GM12878 (cell line): ENCODE data around the gene ILKAP. TPM values are rescaled to one million over a fixed set of nuclear protein-coding genes. Genes with fewer than 3 reads are reported as not detected.

ENCODE experiments used
- BACH1 ChIP-seq: fragments of 450-650 bp; IDR thresholded peaks from 2 replicates; pipeline ENCODE4 v1.6.1; 2017; ENCODE audit warnings: mild to moderate bottlenecking, borderline replicate concordance
- BCL11A ChIP-seq: IDR thresholded peaks from 2 replicates; pipeline ENCODE4 v1.6.1; 2011; ENCODE audit warnings: low read depth, low read length
- CBFB ChIP-seq: IDR thresholded peaks from 2 replicates; pipeline ENCODE4 v1.6.1; 2016; ENCODE audit warnings: antibody characterized with exemption, low read depth
- CBX5 ChIP-seq: sonication (generic); IDR thresholded peaks from 2 replicates; pipeline ENCODE4 v1.6.1; 2016; ENCODE audit warnings: low read depth, moderate library complexity, mild to moderate bottlenecking, inconsistent platforms
- CHD4 ChIP-seq: fragments of 200-600 bp; sonication (generic); IDR thresholded peaks from 2 replicates; pipeline ENCODE4 v1.6.1; 2016; ENCODE audit warnings: mild to moderate bottlenecking
- CTCF ChIP-seq, 3 experiments: IDR thresholded peaks in 2 of 3; conservative IDR thresholded peaks in 1 of 3; 2 replicates each; pipeline ENCODE4 v1.5.1; 2011; ENCODE audit warnings: low read depth in 3 of 3, low read length in 3 of 3, mild to moderate bottlenecking in 3 of 3, control low read depth in 2 of 3, moderate library complexity in 2 of 3, inconsistent platforms in 1 of 3, mixed read lengths in 1 of 3; ENCODE audit not compliant: control insufficient read depth in 2 of 3, insufficient read depth in 1 of 3; ENCODE audit errors: extremely low read depth in 1 of 3
- KDM1A ChIP-seq: fragments of 200-600 bp; sonication (generic); IDR thresholded peaks from 2 replicates; pipeline ENCODE4 v1.6.1; 2016; ENCODE audit warnings: borderline replicate concordance
- MYB ChIP-seq: fragments of 150-350 bp; IDR thresholded peaks from 2 replicates; pipeline ENCODE4 v1.6.1; 2014; ENCODE audit warnings: mild to moderate bottlenecking, low read depth, low read length, borderline replicate concordance
- NFIC ChIP-seq: IDR thresholded peaks from 2 replicates; pipeline ENCODE4 v1.6.1; 2012; ENCODE audit warnings: low read depth, mild to moderate bottlenecking, inconsistent platforms, low read length, moderate library complexity
- PAX8 ChIP-seq: fragments of 450-650 bp; IDR thresholded peaks from 2 replicates; pipeline ENCODE4 v1.6.1; 2017; ENCODE audit warnings: mild to moderate bottlenecking, moderate library complexity
- PKNOX1 ChIP-seq: fragments of 450-650 bp; IDR thresholded peaks from 2 replicates; pipeline ENCODE4 v1.6.1; 2016; ENCODE audit warnings: mild to moderate bottlenecking
- POLR2A ChIP-seq: IDR thresholded peaks from 2 replicates; pipeline ENCODE4 v1.6.1; 2011; ENCODE audit warnings: low read depth, mild to moderate bottlenecking, low read length
- RCOR1 ChIP-seq: conservative IDR thresholded peaks from 2 replicates; pipeline ENCODE4 v1.6.1; 2012; ENCODE audit warnings: low read depth, low read length, improper control_type of control experiment
- SIN3A ChIP-seq: IDR thresholded peaks from 2 replicates; pipeline ENCODE4 v1.6.1; 2012; ENCODE audit warnings: low read depth, low read length, improper control_type of control experiment
- SMAD1 ChIP-seq: fragments of 450-650 bp; IDR thresholded peaks from 2 replicates; pipeline ENCODE4 v1.6.1; 2018; ENCODE audit warnings: mild to moderate bottlenecking, low read depth; ENCODE audit not compliant: partially characterized antibody
- SREBF2 ChIP-seq: IDR thresholded peaks from 2 replicates; pipeline ENCODE4 v1.6.1; 2012; ENCODE audit warnings: mild to moderate bottlenecking, low read length
- TAF1 ChIP-seq: IDR thresholded peaks from 2 replicates; pipeline ENCODE4 v1.6.1; 2011; ENCODE audit warnings: mild to moderate bottlenecking, low read depth, low read length, borderline replicate concordance
- TCF3 ChIP-seq: IDR thresholded peaks from 2 replicates; pipeline ENCODE4 v1.6.1; 2012; ENCODE audit warnings: low read depth, mild to moderate bottlenecking, low read length, borderline replicate concordance; ENCODE audit not compliant: insufficient read depth
- YBX1 ChIP-seq: fragments of 450-650 bp; IDR thresholded peaks from 2 replicates; pipeline ENCODE4 v1.6.1; 2016; ENCODE audit warnings: antibody characterized with exemption
- ZZZ3 ChIP-seq: IDR thresholded peaks from 2 replicates; pipeline ENCODE4 v1.6.1; 2011; ENCODE audit warnings: low read depth; ENCODE audit not compliant: control insufficient read depth, insufficient read length
- polyA plus RNA-seq, 11 experiments: library from polyadenylated mRNA; depleted of rRNA in 4 of 11; unstranded in 6 of 11; stranded (reverse) in 5 of 11; fragments of >200 nt; fragmentation: Nextera tagmentation in 4 of 11; fragmentation: Illumina TruSeq in 1 of 11; extraction: Ambion mirVana in 4 of 11; extraction: Trizol in 1 of 11; gene quantifications; 1 replicate in 1 of 11; 2 replicates in 10 of 11; pipeline versions ENCODE4 v1.2.1 to v1.2.3, GENCODE V29; 2011 to 2016; ENCODE audit warnings: inconsistent platforms in 2 of 11, missing spikeins in 2 of 11, low read depth in 1 of 11
- total RNA-seq, 4 experiments: library from RNA; depleted of rRNA in 3 of 4; stranded (reverse); fragments of >200 nt in 3 of 4; fragmentation: Illumina TruSeq in 1 of 4; extraction: Trizol in 1 of 4; gene quantifications; 2 replicates each; pipeline versions ENCODE4 v1.2.1 to v1.2.3, GENCODE V29; 2013 to 2021
- TF ChIP-seq, protein P1 (sequence below): fragments of 450-650 bp; IDR thresholded peaks from 2 replicates; pipeline ENCODE4 v1.6.1; 2017; ENCODE audit warnings: antibody characterized with exemption, mild to moderate bottlenecking, moderate library complexity

ILKAP gene
- total and polyA plus RNA-seq, 10 of the 15 experiments (the other 5 are each of a cell fraction or from before 2014, with no cell fraction given) = 4.2 to 65.3 (median 37.3) TPM

DNA sequence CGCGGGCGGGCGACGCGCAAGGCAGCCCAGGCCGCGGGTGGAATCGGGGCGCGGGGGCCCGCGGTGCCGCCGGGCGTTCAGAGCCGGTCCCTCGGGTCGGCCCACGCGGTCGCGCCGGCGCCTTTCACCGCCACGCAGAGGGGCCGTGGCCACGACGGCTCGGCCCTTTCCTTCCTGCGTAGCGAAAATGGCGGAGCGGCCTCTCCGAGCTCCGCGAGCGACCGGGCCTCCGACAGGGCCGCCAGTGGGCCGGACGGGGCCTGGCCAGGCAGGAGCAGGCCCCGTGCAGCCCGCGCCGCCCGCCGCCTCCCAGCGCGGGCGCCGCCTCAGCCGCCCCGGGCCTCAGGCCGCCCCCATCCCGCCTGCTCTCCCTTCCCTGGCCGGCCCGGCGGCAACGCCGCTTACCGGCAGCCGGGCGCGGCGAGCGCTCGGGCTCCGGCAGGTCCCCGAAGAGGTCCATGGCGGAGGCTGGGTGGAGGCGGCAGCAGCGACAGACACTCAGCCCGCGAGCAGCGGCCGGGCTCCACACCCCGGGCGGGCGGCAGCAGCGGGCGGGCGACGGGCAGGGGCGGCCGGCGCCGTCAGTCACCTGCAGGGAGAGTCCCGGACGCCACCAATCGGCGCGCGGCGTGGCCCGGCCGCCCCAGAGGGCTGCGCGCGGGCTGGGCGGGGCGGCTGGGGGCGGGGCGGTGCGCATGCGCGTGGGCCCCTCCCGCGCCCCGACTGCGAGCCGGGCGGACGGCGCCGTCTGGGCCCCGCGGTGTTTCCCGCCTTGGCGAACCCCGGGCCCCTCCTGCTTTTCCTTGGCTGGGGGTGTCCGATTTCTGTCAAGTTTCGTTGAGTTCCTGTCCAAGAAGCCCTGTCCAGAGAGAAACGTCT, at the start of gene ILKAP (continued):
- TF ChIP-seq PKNOX1 (no peak), SREBF2 (no peak), PAX8 (no peak), TCF3 (0 out of 2 replicates have a peak, but pooled peaks have one; percentile 31), TAF1 (peak; percentile 51; the same call in 1 of the 2 replicates), KDM1A (no peak), CHD4 (no peak), POLR2A (peak; percentile 91), RCOR1 (no peak), MYB (no peak), CTCF (IDR thresholded peaks at IDR 0.05 in 2 of 3, conservative IDR thresholded peaks at IDR 0.05 in 1 of 3; ENCODE audit: control insufficient read depth in 2 of 3, extremely low read depth in 1 of 3, insufficient read depth in 1 of 3, low read depth in 3 of 3, low read length in 3 of 3) (no peak), CBX5 (no peak), YBX1 (no peak), BACH1 (peak; percentile 81), ZZZ3 (no peak), BCL11A (no peak), CBFB (no peak), SIN3A (0 out of 2 replicates have a peak, but pooled peaks have one; percentile 31), NFIC (no peak), SMAD1 (no peak)
- TF ChIP-seq, protein P1, sequence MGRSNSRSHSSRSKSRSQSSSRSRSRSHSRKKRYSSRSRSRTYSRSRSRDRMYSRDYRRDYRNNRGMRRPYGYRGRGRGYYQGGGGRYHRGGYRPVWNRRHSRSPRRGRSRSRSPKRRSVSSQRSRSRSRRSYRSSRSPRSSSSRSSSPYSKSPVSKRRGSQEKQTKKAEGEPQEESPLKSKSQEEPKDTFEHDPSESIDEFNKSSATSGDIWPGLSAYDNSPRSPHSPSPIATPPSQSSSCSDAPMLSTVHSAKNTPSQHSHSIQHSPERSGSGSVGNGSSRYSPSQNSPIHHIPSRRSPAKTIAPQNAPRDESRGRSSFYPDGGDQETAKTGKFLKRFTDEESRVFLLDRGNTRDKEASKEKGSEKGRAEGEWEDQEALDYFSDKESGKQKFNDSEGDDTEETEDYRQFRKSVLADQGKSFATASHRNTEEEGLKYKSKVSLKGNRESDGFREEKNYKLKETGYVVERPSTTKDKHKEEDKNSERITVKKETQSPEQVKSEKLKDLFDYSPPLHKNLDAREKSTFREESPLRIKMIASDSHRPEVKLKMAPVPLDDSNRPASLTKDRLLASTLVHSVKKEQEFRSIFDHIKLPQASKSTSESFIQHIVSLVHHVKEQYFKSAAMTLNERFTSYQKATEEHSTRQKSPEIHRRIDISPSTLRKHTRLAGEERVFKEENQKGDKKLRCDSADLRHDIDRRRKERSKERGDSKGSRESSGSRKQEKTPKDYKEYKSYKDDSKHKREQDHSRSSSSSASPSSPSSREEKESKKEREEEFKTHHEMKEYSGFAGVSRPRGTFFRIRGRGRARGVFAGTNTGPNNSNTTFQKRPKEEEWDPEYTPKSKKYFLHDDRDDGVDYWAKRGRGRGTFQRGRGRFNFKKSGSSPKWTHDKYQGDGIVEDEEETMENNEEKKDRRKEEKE = 0 out of 2 replicates have a peak, but pooled peaks have one; percentile 35
